ENCODE measurements around the gene LAMA2. TPM values are rescaled to one million over a fixed set of nuclear protein-coding genes. Genes with fewer than 3 reads are reported as not detected.

Gene LAMA2
- total and polyA plus RNA-seq, 2 of the 8 experiments (the other 6 are each of a cell fraction or from before 2014, with no cell fraction given): 1.3 to 3.8 TPM

- Histone ChIP-seq H3K4me1 (replicated peaks in 1 of 4; ENCODE audit: control insufficient read depth in 3 of 4, insufficient read depth in 4 of 4, low read length in 3 of 4) (peaks cover 0 to 6% (median 2%) of the 10 kb centered on the region in 4 experiments; a peak in 3 of 7 replicates), H3K14ac (ENCODE audit: insufficient read length) (no peak overlapping the region), H4K20me1 (replicated peaks in 1 of 2; ENCODE audit: control insufficient read depth in 1 of 2, insufficient read depth in 2 of 2, low read length in 2 of 2) (no peaks in the 10 kb centered on the region), H3K56ac (replicated peaks; ENCODE audit: insufficient read length, low read depth, low read length) (no peak overlapping the region), H3K79me2 (ENCODE audit: control insufficient read depth in 1 of 2, insufficient read depth in 2 of 2, low read length in 2 of 2) (no peaks in the 10 kb centered on the region), H3K4me3 (ENCODE audit: extremely low read depth in 1 of 4, insufficient read depth in 2 of 4, low read depth in 3 of 4, low read length in 4 of 4) (no peak overlapping the region), H2BK5ac (ENCODE audit: low read depth, low read length) (no peak overlapping the region), H2AFZ (ENCODE audit: low read length) (no peak overlapping the region), H4K5ac (ENCODE audit: insufficient read length, low read depth, low read length) (no peak overlapping the region), H3K9me3 (ENCODE audit: insufficient read depth in 2 of 2, low read depth in 1 of 2, low read length in 1 of 2) (no peaks in the 10 kb centered on the region), H3K23ac (ENCODE audit: insufficient read length) (no peak overlapping the region), H3K4ac (replicated peaks; ENCODE audit: insufficient read length, low read depth, low read length) (no peak overlapping the region), H3K23me2 (ENCODE audit: low read depth, low read length) (no peaks in the 10 kb centered on the region), H3K27me3 (replicated peaks in 1 of 4; ENCODE audit: control insufficient read depth in 3 of 4, extremely low read depth in 1 of 4, insufficient read depth in 3 of 4, low read length in 3 of 4) (no peaks in the 10 kb centered on the region), H2BK120ac (replicated peaks; ENCODE audit: low read depth, low read length) (no peak overlapping the region), H3K4me2 (ENCODE audit: insufficient read depth in 1 of 2, low read depth in 2 of 2, low read length in 2 of 2) (no peak overlapping the region), H3K9ac (replicated peaks in 1 of 4; ENCODE audit: extremely low read depth in 1 of 4, low read depth in 3 of 4, low read length in 3 of 4) (no peak overlapping the region), H4K8ac (ENCODE audit: extremely low read depth, insufficient read depth, low read length) (no peak overlapping the region), H2AK5ac (ENCODE audit: low read depth, low read length) (no peak overlapping the region), H2BK20ac (ENCODE audit: low read length) (no peak overlapping the region), H2BK12ac (ENCODE audit: low read depth, low read length) (no peak overlapping the region), H3K36me3 (ENCODE audit: control insufficient read depth in 2 of 4, insufficient read depth in 4 of 4, low read length in 3 of 4) (no peaks in the 10 kb centered on the region), H3K79me1 (ENCODE audit: low read depth, low read length) (no peaks in the 10 kb centered on the region), H3K27ac (ENCODE audit: low read depth, low read length) (no peak overlapping the region), H4K91ac (replicated peaks; ENCODE audit: insufficient read length, low read length) (no peak overlapping the region), H3K18ac (ENCODE audit: extremely low read depth, low read length) (no peak overlapping the region), H2BK15ac (ENCODE audit: low read length) (no peak overlapping the region)
- WGBS, 2 experiments (ENCODE audit: extremely low coverage in 1 of 2, insufficient coverage in 1 of 2, insufficient read length in 1 of 2, insufficient replicate concordance in 2 of 2, low coverage in 1 of 2, low lambda C conversion rate in 2 of 2, missing lambda C conversion rate in 1 of 2): 80 to 100% methylated on average over 1 to 4 of the region's 4 CpGs
- no peak for DNase-seq (ENCODE audit: low read depth in 1 of 2, low spot score in 2 of 2)
- CTCF ChIA-PET (ENCODE audit: partially characterized antibody): interaction anchor here (0.7 kb wide), 1 partner anchor 35 kb away, joined by 3 read pairs; the partner anchor contains the start of gene LAMA2
- no peak for FAIRE-seq
- POLR2A ChIA-PET (ENCODE audit: partially characterized antibody): no interaction called here
- TF ChIP-seq BCL11A (IDR thresholded peaks at IDR 0.05; ENCODE audit: low read depth in 2 of 2, low read length in 2 of 2): no peak
- no peak for TF ChIP-seq SIX5 (IDR thresholded peaks at IDR 0.05; ENCODE audit: low read depth, low read length)
- TF ChIP-seq MAFK (IDR thresholded peaks at IDR 0.05; ENCODE audit: low read depth, low read length): no peak
- TF ChIP-seq JUND (IDR thresholded peaks at IDR 0.05; ENCODE audit: low read length): no peak
- TF ChIP-seq CHD1 (IDR thresholded peaks at IDR 0.05; ENCODE audit: low read depth, low read length): no peak
- no peak for TF ChIP-seq USF2 (IDR thresholded peaks at IDR 0.05; ENCODE audit: low read length)
- no peak for TF ChIP-seq POLR2AphosphoS5 (IDR thresholded peaks at IDR 0.05; ENCODE audit: low read depth, low read length)
- TF ChIP-seq, protein P1, sequence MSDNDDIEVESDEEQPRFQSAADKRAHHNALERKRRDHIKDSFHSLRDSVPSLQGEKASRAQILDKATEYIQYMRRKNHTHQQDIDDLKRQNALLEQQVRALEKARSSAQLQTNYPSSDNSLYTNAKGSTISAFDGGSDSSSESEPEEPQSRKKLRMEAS (IDR thresholded peaks at IDR 0.05): no peak
- TF ChIP-seq, protein P2, sequence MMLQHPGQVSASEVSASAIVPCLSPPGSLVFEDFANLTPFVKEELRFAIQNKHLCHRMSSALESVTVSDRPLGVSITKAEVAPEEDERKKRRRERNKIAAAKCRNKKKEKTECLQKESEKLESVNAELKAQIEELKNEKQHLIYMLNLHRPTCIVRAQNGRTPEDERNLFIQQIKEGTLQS (IDR thresholded peaks at IDR 0.05; ENCODE audit: insufficient read depth, low read depth, low read length): no peak
- no peak for TF ChIP-seq RAD21 (IDR thresholded peaks at IDR 0.05 in 1 of 2, conservative IDR thresholded peaks at IDR 0.05 in 1 of 2; ENCODE audit: low read depth in 2 of 2, low read length in 2 of 2)
- no peak for TF ChIP-seq CBX5 (IDR thresholded peaks at IDR 0.05; ENCODE audit: low read depth, low read length)
Observed at GRCh38 chr6:128847431-128848210, 35.3 kb upstream of the LAMA2 start.
